Measurements from ENCODE around the gene WASF2.

- TF ChIP-seq REST (IDR thresholded peaks at IDR 0.05; ENCODE audit: insufficient read depth in 1 of 2, low read depth in 2 of 2, low read length in 2 of 2) (no peak), TAF1 (IDR thresholded peaks at IDR 0.05; ENCODE audit: borderline replicate concordance, insufficient read depth, low read length) (no peak), POLR2AphosphoS5 (IDR thresholded peaks at IDR 0.05; ENCODE audit: low read depth, low read length) (no peak), SIN3A (IDR thresholded peaks at IDR 0.05; ENCODE audit: borderline replicate concordance, insufficient read depth, low read length) (no peak)
Measured at GRCh38 chr1:27519331-27520258, 29.6 kb upstream of the WASF2 start.

All from PFSK-1 (cell line).